HepG2 (cell line): ENCODE results near the gene MAPK1. TPM values are rescaled to one million over a fixed set of nuclear protein-coding genes. Genes with fewer than 3 reads are reported as not detected.

Source experiments
- ATAC-seq: fragments of 200-7000 bp; cut with Tn5 transposase; 3 replicates; pipeline ENCODE4 v1.9.1; 2020; ENCODE audit warnings: mild to moderate bottlenecking, moderate library complexity
- BruUV-seq: library from RNA; stranded (reverse); fragments of 400-500 nt; replicated peaks from 2 replicates; lab custom pipeline; 2021; lab: Mats Ljungman, UMichigan
- CTCF ChIA-PET: fragments of 300-600 bp; formaldehyde crosslinking; extraction: SDS; loops from one replicate; lab custom pipeline; 2021; ENCODE audit warnings: low total read pairs, inconsistent platforms, low intra/inter-chr PET ratio; lab: Yijun Ruan, JAX
- POLR2A ChIA-PET: fragments of 350-600 bp; sonication (Branson Sonifier 250); formaldehyde crosslinking; loops from one replicate; lab custom pipeline; 2020; ENCODE audit warnings: antibody characterized with exemption, inconsistent platforms; lab: Yijun Ruan, JAX
- DNase-seq: peaks from one replicate; pipeline ENCODE4 v3.0.0-alpha.2; 2015; ENCODE audit warnings: low spot score
- FAIRE-seq: peaks from 3 replicates; lab custom pipeline; 2011; peaks lifted over from hg19 to GRCh38; lab: Jason Lieb, UNC
- H2AFZ ChIP-seq: one replicate; pipeline ENCODE4 v1.6.1; 2011; ENCODE audit warnings: low read length, inconsistent platforms
- H3K27ac ChIP-seq: fragments of 300-600 bp; 3 replicates; pipeline ENCODE4 v1.8.0; 2011; ENCODE audit warnings: mixed run types, mild to moderate bottlenecking, mixed read lengths, low read length, inconsistent platforms; ENCODE audit not compliant: insufficient read depth; ENCODE audit errors: extremely low read length
- H3K27me3 ChIP-seq, 2 experiments: fragments of 200-600 bp in 1 of 2; 2 replicates in 1 of 2; 3 replicates in 1 of 2; pipeline versions ENCODE4 v1.6.0 to v1.8.0; 2011; ENCODE audit warnings: low read length in 2 of 2, mild to moderate bottlenecking in 2 of 2, moderate library complexity in 2 of 2, inconsistent platforms in 1 of 2; ENCODE audit not compliant: insufficient read depth in 2 of 2, control insufficient read depth in 1 of 2
- H3K36me3 ChIP-seq, 2 experiments: fragments of 200-600 bp in 1 of 2; replicated peaks in 1 of 2; 2 replicates in 1 of 2; 3 replicates in 1 of 2; pipeline versions ENCODE4 v1.5.1 to v1.8.0; 2011; ENCODE audit warnings: low read length in 2 of 2, inconsistent platforms in 1 of 2; ENCODE audit not compliant: insufficient read depth in 2 of 2, control insufficient read depth in 1 of 2
- H3K4me1 ChIP-seq: 2 replicates; pipeline ENCODE4 v1.5.1; 2012; ENCODE audit warnings: low read length, inconsistent platforms; ENCODE audit not compliant: insufficient read depth
- H3K4me2 ChIP-seq: 2 replicates; pipeline ENCODE4 v1.6.0; 2011; ENCODE audit warnings: low read depth, low read length, inconsistent platforms
- H3K4me3 ChIP-seq, 3 experiments: fragments of 200-600 bp in 1 of 3; sonication (generic), shearing (Covaris generic) in 1 of 3; replicated peaks in 1 of 3; 2 replicates each; pipeline ENCODE4 v1.5.1; 2011 to 2016; ENCODE audit warnings: low read length in 3 of 3, inconsistent platforms in 2 of 3, low read depth in 2 of 3, mild to moderate bottlenecking in 2 of 3, control low read depth in 1 of 3, mixed read lengths in 1 of 3; ENCODE audit not compliant: insufficient read depth in 1 of 3
- H3K79me2 ChIP-seq: one replicate; pipeline ENCODE4 v1.6.1; 2011; ENCODE audit warnings: low read length, inconsistent platforms; ENCODE audit not compliant: insufficient read depth
- H3K9ac ChIP-seq: 2 replicates; pipeline ENCODE4 v1.6.0; 2011; ENCODE audit warnings: mild to moderate bottlenecking, low read depth, low read length, inconsistent platforms; ENCODE audit not compliant: insufficient read depth
- H3K9me3 ChIP-seq: 2 replicates; pipeline ENCODE4 v1.5.1; 2012; ENCODE audit warnings: mild to moderate bottlenecking, low read length
- H4K20me1 ChIP-seq: 2 replicates; pipeline ENCODE4 v1.6.0; 2011; ENCODE audit warnings: inconsistent platforms, mild to moderate bottlenecking, low read length, moderate library complexity; ENCODE audit not compliant: insufficient read depth
- GATAD1 ChIP-seq: IDR thresholded peaks from 2 replicates; pipeline ENCODE4 v1.6.1; 2016; ENCODE audit warnings: missing genetic modification reagents, missing compliant biosample characterization
- HOXD1 ChIP-seq: sonication (generic); formaldehyde crosslinking; IDR thresholded peaks from 2 replicates; pipeline ENCODE4 v1.5.0; 2020; ENCODE audit warnings: missing genetic modification reagents
- NBN ChIP-seq: fragments of 450-650 bp; conservative IDR thresholded peaks from 2 replicates; pipeline ENCODE4 v1.6.1; 2017
- NCOA2 ChIP-seq: sonication (generic); formaldehyde crosslinking; IDR thresholded peaks from 2 replicates; pipeline ENCODE4 v1.8.0; 2022; ENCODE audit warnings: inconsistent platforms
- SATB2 ChIP-seq: sonication (generic); formaldehyde crosslinking; IDR thresholded peaks from 2 replicates; pipeline ENCODE4 v1.5.0; 2020; ENCODE audit warnings: missing genetic modification reagents
- TEAD2 ChIP-seq: sonication (generic); formaldehyde crosslinking; IDR thresholded peaks from 2 replicates; pipeline ENCODE4 v1.9.0; 2021; ENCODE audit warnings: missing genetic modification reagents
- XRCC5 ChIP-seq: fragments of 200-400 bp; formaldehyde crosslinking; optimal IDR thresholded peaks from 2 replicates; pipeline ENCODE3; 2017; ENCODE audit warnings: mild to moderate bottlenecking, low read length
- YEATS2 ChIP-seq: sonication (generic); formaldehyde crosslinking; IDR thresholded peaks from 2 replicates; pipeline ENCODE4 v1.4.0; 2020; ENCODE audit warnings: missing genetic modification reagents, borderline replicate concordance
- ZNF367 ChIP-seq: sonication (generic); formaldehyde crosslinking; IDR thresholded peaks from 2 replicates; pipeline ENCODE4 v1.4.0; 2020; ENCODE audit warnings: missing genetic modification reagents, borderline replicate concordance
- ZNF430 ChIP-seq: sonication (generic); formaldehyde crosslinking; IDR thresholded peaks from 2 replicates; pipeline ENCODE4 v1.9.0; 2021; ENCODE audit warnings: mild to moderate bottlenecking, missing genetic modification reagents
- ZNF605 ChIP-seq: sonication (generic); formaldehyde crosslinking; IDR thresholded peaks from 2 replicates; pipeline ENCODE4 v1.8.0; 2022; ENCODE audit warnings: mild to moderate bottlenecking, missing genetic modification reagents
- ZNF879 ChIP-seq: sonication (generic); formaldehyde crosslinking; IDR thresholded peaks from 2 replicates; pipeline ENCODE4 v1.8.1; 2023; ENCODE audit warnings: missing genetic modification reagents
- ZZZ3 ChIP-seq: sonication (generic); formaldehyde crosslinking; IDR thresholded peaks from 2 replicates; pipeline ENCODE4 v1.4.0; 2020; ENCODE audit warnings: missing genetic modification reagents, mild to moderate bottlenecking, borderline replicate concordance
- WGBS: methylation state at CpG from one replicate; pipeline ENCODE4 v1.1.6; 2017; ENCODE audit warnings: low lambda C conversion rate; 5-methylcytosine and 5-hydroxymethylcytosine counted together
- in situ Hi-C: cut with HindIII; loops from 2 replicates; pipeline ENCODE4 v1.10.0; 2017; ENCODE audit warnings: low pct_unique_long_range_greater_than_20kb; ENCODE audit not compliant: extremely low pct_ligation_motif_present
- intact Hi-C: fragments of 100-400 bp; cut with micrococcal nuclease; formaldehyde crosslinking; loops from one replicate; pipeline ENCODE4 v1.10.0; 2022; ENCODE audit not compliant: unreplicated experiment
- polyA plus RNA-seq, 8 experiments: library from polyadenylated mRNA; depleted of rRNA in 3 of 8; stranded (reverse) in 7 of 8; unstranded in 1 of 8; fragments of >200 nt; fragmentation: Illumina TruSeq in 4 of 8; extraction: Trizol in 4 of 8; gene quantifications; 2 replicates each; pipeline versions ENCODE4 v1.2.1 to v1.2.3, GENCODE V29; 2011 to 2016; ENCODE audit warnings: low read depth in 4 of 8, missing spikeins in 1 of 8, mixed read lengths in 1 of 8; ENCODE audit not compliant: insufficient read depth in 1 of 8
- total RNA-seq, 5 experiments: library from RNA; depleted of rRNA; stranded (reverse); fragments of >200 nt; fragmentation: Illumina TruSeq; extraction: Trizol; gene quantifications; 2 replicates each; pipeline ENCODE4 v1.2.3, GENCODE V29; 2016; ENCODE audit warnings: low read depth in 1 of 5
- TF ChIP-seq, protein P1 (sequence below): sonication (generic); formaldehyde crosslinking; IDR thresholded peaks from 2 replicates; pipeline ENCODE4 v1.5.1; 2020; ENCODE audit warnings: mild to moderate bottlenecking, moderate library complexity, missing genetic modification reagents
- TF ChIP-seq, protein P2 (sequence below): sonication (generic); formaldehyde crosslinking; IDR thresholded peaks from 2 replicates; pipeline ENCODE4 v1.8.1; 2023; ENCODE audit warnings: mild to moderate bottlenecking, missing genetic modification reagents, borderline replicate concordance
- TF ChIP-seq, protein P3 (sequence below): sonication (generic); formaldehyde crosslinking; IDR thresholded peaks from 2 replicates; pipeline ENCODE4 v1.4.0; 2020; ENCODE audit warnings: low read depth, mild to moderate bottlenecking, missing genetic modification reagents
- TF ChIP-seq, protein P4 (sequence below): sonication (generic); formaldehyde crosslinking; conservative IDR thresholded peaks from 2 replicates; pipeline ENCODE4 v1.4.0; 2020; ENCODE audit warnings: missing genetic modification reagents

MAPK1 gene
- total and polyA plus RNA-seq, 2 of the 13 experiments (the other 11 are each of a cell fraction or from before 2014, with no cell fraction given) = 107 to 114 TPM

DNA sequence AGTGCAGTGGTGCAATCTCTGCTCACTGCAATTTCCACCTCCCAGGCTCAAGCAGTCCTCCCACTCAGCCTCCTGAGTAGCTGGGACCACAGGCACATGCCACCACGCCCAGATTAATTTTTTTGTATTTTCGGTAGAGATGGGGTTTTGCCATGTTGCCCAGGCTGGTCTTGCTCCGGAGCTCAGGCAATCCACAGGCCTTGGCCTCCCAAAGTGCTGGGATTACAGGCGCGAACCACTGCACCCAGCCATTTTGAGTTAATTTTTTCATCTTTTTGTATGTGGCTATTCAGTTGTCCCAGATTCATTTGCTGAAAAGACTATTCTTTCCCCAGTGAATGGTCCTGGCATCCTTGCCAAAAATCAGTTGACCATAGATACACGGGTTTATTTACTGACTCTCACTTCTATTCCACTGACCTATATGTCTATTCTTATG is 63.6 kb downstream of the MAPK1 start:
- TF ChIP-seq NCOA2 (CRISPR knock-in tag) (no peak), TEAD2 (CRISPR knock-in tag) (no peak), ZNF879 (CRISPR knock-in tag) (no peak), SATB2 (CRISPR knock-in tag) (no peak), GATAD1 (no peak), ZNF367 (CRISPR knock-in tag) (no peak), ZNF430 (CRISPR knock-in tag) (no peak), ZNF605 (no peak), ZZZ3 (CRISPR knock-in tag) (no peak), NBN (no peak), XRCC5 (no peak), YEATS2 (CRISPR knock-in tag) (no peak), HOXD1 (no peak)
- TF ChIP-seq, protein P1, sequence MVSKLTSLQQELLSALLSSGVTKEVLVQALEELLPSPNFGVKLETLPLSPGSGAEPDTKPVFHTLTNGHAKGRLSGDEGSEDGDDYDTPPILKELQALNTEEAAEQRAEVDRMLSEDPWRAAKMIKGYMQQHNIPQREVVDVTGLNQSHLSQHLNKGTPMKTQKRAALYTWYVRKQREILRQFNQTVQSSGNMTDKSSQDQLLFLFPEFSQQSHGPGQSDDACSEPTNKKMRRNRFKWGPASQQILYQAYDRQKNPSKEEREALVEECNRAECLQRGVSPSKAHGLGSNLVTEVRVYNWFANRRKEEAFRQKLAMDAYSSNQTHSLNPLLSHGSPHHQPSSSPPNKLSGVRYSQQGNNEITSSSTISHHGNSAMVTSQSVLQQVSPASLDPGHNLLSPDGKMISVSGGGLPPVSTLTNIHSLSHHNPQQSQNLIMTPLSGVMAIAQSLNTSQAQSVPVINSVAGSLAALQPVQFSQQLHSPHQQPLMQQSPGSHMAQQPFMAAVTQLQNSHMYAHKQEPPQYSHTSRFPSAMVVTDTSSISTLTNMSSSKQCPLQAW (CRISPR knock-in tag) = no peak
- TF ChIP-seq, protein P2, sequence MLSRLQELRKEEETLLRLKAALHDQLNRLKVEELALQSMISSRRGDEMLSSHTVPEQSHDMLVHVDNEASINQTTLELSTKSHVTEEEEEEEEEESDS (CRISPR knock-in tag) = no peak
- TF ChIP-seq, protein P3, sequence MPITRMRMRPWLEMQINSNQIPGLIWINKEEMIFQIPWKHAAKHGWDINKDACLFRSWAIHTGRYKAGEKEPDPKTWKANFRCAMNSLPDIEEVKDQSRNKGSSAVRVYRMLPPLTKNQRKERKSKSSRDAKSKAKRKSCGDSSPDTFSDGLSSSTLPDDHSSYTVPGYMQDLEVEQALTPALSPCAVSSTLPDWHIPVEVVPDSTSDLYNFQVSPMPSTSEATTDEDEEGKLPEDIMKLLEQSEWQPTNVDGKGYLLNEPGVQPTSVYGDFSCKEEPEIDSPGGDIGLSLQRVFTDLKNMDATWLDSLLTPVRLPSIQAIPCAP (CRISPR knock-in tag) = no peak
- TF ChIP-seq, protein P4, sequence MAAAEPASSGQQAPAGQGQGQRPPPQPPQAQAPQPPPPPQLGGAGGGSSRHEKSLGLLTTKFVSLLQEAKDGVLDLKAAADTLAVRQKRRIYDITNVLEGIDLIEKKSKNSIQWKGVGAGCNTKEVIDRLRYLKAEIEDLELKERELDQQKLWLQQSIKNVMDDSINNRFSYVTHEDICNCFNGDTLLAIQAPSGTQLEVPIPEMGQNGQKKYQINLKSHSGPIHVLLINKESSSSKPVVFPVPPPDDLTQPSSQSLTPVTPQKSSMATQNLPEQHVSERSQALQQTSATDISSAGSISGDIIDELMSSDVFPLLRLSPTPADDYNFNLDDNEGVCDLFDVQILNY = no peak
- Histone ChIP-seq H3K9ac (no peak overlapping the region), H3K27me3 (no peaks in the 10 kb centered on the region), H4K20me1 (peaks cover 6% of the 10 kb centered on the region; the same call in 1 of the 2 replicates), H3K9me3 (no peaks in the 10 kb centered on the region), H3K4me1 (no peaks in the 10 kb centered on the region), H2AFZ (no peak overlapping the region), H3K27ac (no peak overlapping the region), H3K4me3 (no peak overlapping the region), H3K36me3 (peaks cover 16 to 85% of the 10 kb centered on the region in 2 experiments), H3K4me2 (no peak overlapping the region), H3K79me2 (peaks cover 17% of the 10 kb centered on the region)
- WGBS = 98% methylated on average over 6 of the region's 6 CpGs
- no TSS peak for BruUV-seq
- no peak for FAIRE-seq
- intact Hi-C loops = no loop called here
- DNase-seq = no peak
- in situ Hi-C loops = no loop called here
- ChIA-PET CTCF (no interaction called here), POLR2A (no interaction called here)
- no peak for ATAC-seq
